Mammary epithelial cell (primary cell): ENCODE results near the gene ANKRD13B.

ENCODE experiments used
- CTCF ChIP-seq, 2 donors: IDR thresholded peaks in 1 of 2; conservative IDR thresholded peaks in 1 of 2; 2 replicates each; pipeline ENCODE4 v1.5.1; 2011 to 2012; ENCODE audit warnings: inconsistent platforms in 2 of 2, low read length in 2 of 2, mild to moderate bottlenecking in 2 of 2, control low read depth in 1 of 2, low read depth in 1 of 2; ENCODE audit not compliant: insufficient read depth in 1 of 2; ENCODE audit errors: extremely low read depth in 1 of 2
- EZH2 ChIP-seq: IDR thresholded peaks from 2 replicates; pipeline ENCODE4 v1.6.1; 2012; ENCODE audit warnings: low read length, inconsistent platforms, borderline replicate concordance

GRCh38 chr17:29620779-29621500 is 28.0 kb downstream of the ANKRD13B start:
- TF ChIP-seq CTCF (conservative IDR thresholded peaks at IDR 0.05 in 1 of 2, IDR thresholded peaks at IDR 0.05 in 1 of 2; ENCODE audit: extremely low read depth in 1 of 2, insufficient read depth in 1 of 2, low read depth in 1 of 2, low read length in 2 of 2), result no peak
- TF ChIP-seq EZH2, result no peak
